SU-DHL-6 (cell line): Measurements from ENCODE around the gene ADH7.

Experiments used
- EZH2phosphoT487 ChIP-seq: fragments of 200-600 bp; sonication (generic), shearing (Covaris generic); conservative IDR thresholded peaks from 2 replicates; pipeline ENCODE4 v1.6.1; 2018; ENCODE audit warnings: mild to moderate bottlenecking, antibody characterized with exemption, low read length, moderate library complexity, mixed read lengths
- TF ChIP-seq, protein P1 (sequence below): fragments of 200-600 bp; sonication (generic); IDR thresholded peaks from one replicate; pipeline ENCODE4 v1.5.1; 2017; ENCODE audit warnings: antibody characterized with exemption, mild to moderate bottlenecking, low read length, moderate library complexity; ENCODE audit not compliant: insufficient read depth, poor library complexity, severe bottlenecking

DNA sequence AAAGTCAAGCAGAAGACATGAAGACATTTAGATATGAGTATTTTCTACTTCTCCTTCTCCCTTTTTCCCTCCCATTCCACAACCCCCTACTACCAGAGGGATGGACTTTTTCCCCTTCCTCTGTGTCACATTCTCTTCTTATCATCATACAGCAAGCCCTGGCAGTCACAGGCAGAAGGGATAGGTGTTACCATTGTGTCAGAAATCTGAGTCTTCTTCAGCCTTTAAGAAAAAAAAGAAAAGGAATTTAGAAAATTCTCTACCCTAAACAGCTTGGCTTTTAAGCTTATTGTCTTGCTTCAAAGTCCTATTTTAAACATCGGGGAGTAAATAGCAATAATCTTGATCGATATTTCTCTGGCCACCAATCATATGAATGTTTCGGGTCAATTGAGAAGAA lies 51.7 kb downstream of the ADH7 start:
- TF ChIP-seq, protein P1, sequence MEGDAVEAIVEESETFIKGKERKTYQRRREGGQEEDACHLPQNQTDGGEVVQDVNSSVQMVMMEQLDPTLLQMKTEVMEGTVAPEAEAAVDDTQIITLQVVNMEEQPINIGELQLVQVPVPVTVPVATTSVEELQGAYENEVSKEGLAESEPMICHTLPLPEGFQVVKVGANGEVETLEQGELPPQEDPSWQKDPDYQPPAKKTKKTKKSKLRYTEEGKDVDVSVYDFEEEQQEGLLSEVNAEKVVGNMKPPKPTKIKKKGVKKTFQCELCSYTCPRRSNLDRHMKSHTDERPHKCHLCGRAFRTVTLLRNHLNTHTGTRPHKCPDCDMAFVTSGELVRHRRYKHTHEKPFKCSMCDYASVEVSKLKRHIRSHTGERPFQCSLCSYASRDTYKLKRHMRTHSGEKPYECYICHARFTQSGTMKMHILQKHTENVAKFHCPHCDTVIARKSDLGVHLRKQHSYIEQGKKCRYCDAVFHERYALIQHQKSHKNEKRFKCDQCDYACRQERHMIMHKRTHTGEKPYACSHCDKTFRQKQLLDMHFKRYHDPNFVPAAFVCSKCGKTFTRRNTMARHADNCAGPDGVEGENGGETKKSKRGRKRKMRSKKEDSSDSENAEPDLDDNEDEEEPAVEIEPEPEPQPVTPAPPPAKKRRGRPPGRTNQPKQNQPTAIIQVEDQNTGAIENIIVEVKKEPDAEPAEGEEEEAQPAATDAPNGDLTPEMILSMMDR = no peak
- TF ChIP-seq EZH2phosphoT487 = no peak
